Measurements from ENCODE around the gene BRD2. TPM values are rescaled to one million over a fixed set of nuclear protein-coding genes. Genes with fewer than 3 reads are reported as not detected.
A peak's percentile ranks its signal among the peaks of the same experiment; 100 is the strongest.

Gene BRD2
- total and polyA plus RNA-seq, 9 of the 15 experiments (the other 6 are each of a cell fraction or from before 2014, with no cell fraction given) = 19.0 to 252 (median 181) TPM

- no peak for TF ChIP-seq SNAPC5 (CRISPR knock-in tag; IDR thresholded peaks at IDR 0.05)
- TF ChIP-seq CCAR2 (IDR thresholded peaks at IDR 0.05; ENCODE audit: low read depth, low read length) = no peak
- TF ChIP-seq TCF7 (IDR thresholded peaks at IDR 0.05; ENCODE audit: borderline replicate concordance) = no peak; the same call in 1 of the 2 replicates
- TF ChIP-seq ID3 (CRISPR knock-in tag; IDR thresholded peaks at IDR 0.05) = no peak
- TF ChIP-seq ID3 (tag; IDR thresholded peaks at IDR 0.05) = no peak
- peak; percentile 5; the same call in 1 of the 2 replicates for TF ChIP-seq PHF8 (IDR thresholded peaks at IDR 0.05; ENCODE audit: borderline replicate concordance, low read length)
- TF ChIP-seq TFAM (CRISPR knock-in tag; conservative IDR thresholded peaks at IDR 0.05) = no peak
- no peak for TF ChIP-seq MAFG (tag; conservative IDR thresholded peaks at IDR 0.05)
- no peak for TF ChIP-seq BCLAF1 (IDR thresholded peaks at IDR 0.05; ENCODE audit: borderline replicate concordance in 1 of 2, control insufficient read depth in 1 of 2, low read depth in 2 of 2, low read length in 1 of 2)
- no peak for TF ChIP-seq UBTF (IDR thresholded peaks at IDR 0.05; ENCODE audit: borderline replicate concordance in 1 of 2, low read depth in 2 of 2, low read length in 2 of 2)
- TF ChIP-seq BRF2 (IDR thresholded peaks at IDR 0.05; ENCODE audit: borderline replicate concordance, insufficient read depth, insufficient read length) = no peak
- no peak for TF ChIP-seq NFYB (IDR thresholded peaks at IDR 0.05; ENCODE audit: extremely low read depth, insufficient read length)
- no peak for TF ChIP-seq CTBP1 (IDR thresholded peaks at IDR 0.05; ENCODE audit: borderline replicate concordance)
- no peak for TF ChIP-seq PCBP2 (IDR thresholded peaks at IDR 0.05; ENCODE audit: low read depth, low read length, poor library complexity, severe bottlenecking)
- peak; percentile 20; the same call in 1 of the 2 replicates for TF ChIP-seq DEAF1 (CRISPR knock-in tag; IDR thresholded peaks at IDR 0.05)
- TF ChIP-seq SRSF7 (optimal IDR thresholded peaks at IDR 0.05; ENCODE audit: low read depth, low read length) = no peak
- no peak for TF ChIP-seq KAT2B (IDR thresholded peaks at IDR 0.05; ENCODE audit: low read depth, low read length)
These were observed 2.2 kb downstream of the BRD2 start (continued) for GRCh38 chr6:32970413-32971241.

Data from K562 (cell line).